Hepatocyte (in vitro differentiated cells): ENCODE results near the gene FBXL2. TPM values are rescaled to one million over a fixed set of nuclear protein-coding genes. Genes with fewer than 3 reads are reported as not detected.

ENCODE experiments used
- DNase-seq: peaks from one replicate; pipeline ENCODE4 v3.0.0-alpha.2; 2016; ENCODE audit warnings: low spot score
- H2AFZ ChIP-seq: fragments of 200-600 bp; sonication (generic); 2 replicates; pipeline ENCODE4 v1.6.0; 2016; ENCODE audit warnings: antibody characterized with exemption, mild to moderate bottlenecking
- H3K27ac ChIP-seq: fragments of 200-600 bp; sonication (generic); 2 replicates; pipeline ENCODE4 v1.5.1; 2016; ENCODE audit warnings: mild to moderate bottlenecking
- H3K27me3 ChIP-seq: fragments of 200-600 bp; sonication (generic); 2 replicates; pipeline ENCODE4 v1.6.1; 2016
- H3K36me3 ChIP-seq: fragments of 200-600 bp; sonication (generic); replicated peaks from 2 replicates; pipeline ENCODE4 v1.5.1; 2016; ENCODE audit warnings: low read depth; ENCODE audit not compliant: insufficient read depth
- H3K4me1 ChIP-seq: fragments of 200-600 bp; sonication (generic); 2 replicates; pipeline ENCODE4 v1.5.1; 2016; ENCODE audit warnings: mild to moderate bottlenecking, moderate library complexity; ENCODE audit not compliant: insufficient read depth
- H3K4me2 ChIP-seq: fragments of 200-600 bp; sonication (generic); 2 replicates; pipeline ENCODE4 v1.6.0; 2016
- H3K4me3 ChIP-seq: fragments of 200-600 bp; sonication (generic); 2 replicates; pipeline ENCODE4 v1.5.1; 2016; ENCODE audit warnings: mild to moderate bottlenecking
- H3K79me2 ChIP-seq: fragments of 200-600 bp; sonication (generic); 2 replicates; pipeline ENCODE4 v1.6.0; 2017; ENCODE audit warnings: mild to moderate bottlenecking
- H3K9me2 ChIP-seq: fragments of 200-600 bp; sonication (generic); replicated peaks from 2 replicates; pipeline ENCODE4 v1.6.0; 2017; ENCODE audit warnings: mild to moderate bottlenecking; ENCODE audit not compliant: insufficient read depth
- H3K9me3 ChIP-seq: fragments of 200-600 bp; sonication (generic); 2 replicates; pipeline ENCODE4 v1.5.1; 2016; ENCODE audit warnings: low read depth, mild to moderate bottlenecking
- H4K20me1 ChIP-seq: fragments of 200-600 bp; sonication (generic); 2 replicates; pipeline ENCODE4 v1.6.0; 2016; ENCODE audit warnings: mild to moderate bottlenecking; ENCODE audit not compliant: insufficient read depth, poor library complexity, severe bottlenecking
- EZH2 ChIP-seq: fragments of 200-600 bp; sonication (generic); IDR thresholded peaks from 2 replicates; pipeline ENCODE4 v1.6.1; 2016; ENCODE audit warnings: antibody characterized with exemption, mild to moderate bottlenecking, borderline replicate concordance
- EZH2phosphoT487 ChIP-seq: fragments of 200-600 bp; sonication (generic); IDR thresholded peaks from one replicate; pipeline ENCODE4 v1.6.1; 2018; ENCODE audit warnings: antibody characterized with exemption, mild to moderate bottlenecking, low read depth, moderate library complexity; ENCODE audit not compliant: unreplicated experiment, severe bottlenecking
- WGBS: methylation state at CpG from one replicate; pipeline ENCODE4 v1.1.6; 2016; ENCODE audit warnings: low lambda C conversion rate; ENCODE audit errors: missing lambda C conversion rate; 5-methylcytosine and 5-hydroxymethylcytosine counted together
- polyA plus RNA-seq: library from polyadenylated mRNA; unstranded; fragments of >200 nt; fragmentation: Nextera tagmentation; extraction: Ambion mirVana; gene quantifications from 2 replicates; pipeline ENCODE4 v1.2.1, GENCODE V29; 2016
- total RNA-seq: library from RNA; depleted of rRNA; stranded (reverse); fragments of >200 nt; gene quantifications from 2 replicates; pipeline ENCODE4 v1.2.3, GENCODE V29; 2014
- TF ChIP-seq, protein P1 (sequence below): fragments of 200-600 bp; sonication (generic); IDR thresholded peaks from 2 replicates; pipeline ENCODE4 v1.5.1; 2016; ENCODE audit warnings: antibody characterized with exemption, mild to moderate bottlenecking; ENCODE audit not compliant: poor library complexity

Gene FBXL2
- total and polyA plus RNA-seq, 2 experiments from 2014 or later, result 15.6 to 15.7 TPM

DNA sequence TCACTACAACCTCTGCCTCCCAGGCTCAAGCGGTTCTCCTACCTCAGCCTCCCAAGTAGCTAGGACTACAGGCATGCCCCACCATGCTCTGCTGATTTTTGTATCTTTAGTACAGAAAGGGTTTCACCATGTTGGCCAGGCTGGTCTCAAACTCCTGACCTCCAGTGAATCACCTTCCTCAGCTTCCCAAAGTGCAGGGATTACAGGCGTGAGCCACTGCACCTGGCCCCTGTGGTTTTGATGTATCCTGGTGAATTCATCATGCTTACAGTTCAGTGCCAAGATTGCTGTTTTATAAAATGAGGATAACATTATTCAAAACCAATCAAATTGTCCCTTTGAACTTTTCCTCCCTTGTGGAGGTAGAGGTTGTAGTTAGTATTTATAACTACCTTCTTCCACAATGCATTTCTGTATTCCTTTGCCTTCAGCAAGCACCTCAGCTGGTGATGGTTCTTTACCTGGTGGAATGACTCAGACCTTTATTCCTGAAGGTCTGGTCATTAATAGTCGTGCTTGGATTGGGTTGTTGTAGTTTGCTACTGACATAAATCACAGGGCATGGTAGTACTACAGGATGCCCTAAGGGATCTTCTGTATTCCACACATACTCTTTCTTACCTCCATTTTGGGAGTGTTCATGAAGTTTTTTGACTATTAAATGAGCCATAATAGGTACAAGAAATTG is 86.0 kb downstream of the FBXL2 start:
- 86% methylated on average over 3 of the region's 3 CpGs for WGBS
- no peaks in the 10 kb centered on the region for H3K9me3 ChIP-seq
- H2AFZ ChIP-seq, result no peak overlapping the region
- H3K4me2 ChIP-seq, result no peak overlapping the region
- H3K9me2 ChIP-seq, result no peaks in the 10 kb centered on the region
- H3K79me2 ChIP-seq, result no peaks in the 10 kb centered on the region
- no peak overlapping the region for H3K27ac ChIP-seq
- TF ChIP-seq EZH2, result no peak
- no peak for TF ChIP-seq EZH2phosphoT487
- TF ChIP-seq, protein P1, sequence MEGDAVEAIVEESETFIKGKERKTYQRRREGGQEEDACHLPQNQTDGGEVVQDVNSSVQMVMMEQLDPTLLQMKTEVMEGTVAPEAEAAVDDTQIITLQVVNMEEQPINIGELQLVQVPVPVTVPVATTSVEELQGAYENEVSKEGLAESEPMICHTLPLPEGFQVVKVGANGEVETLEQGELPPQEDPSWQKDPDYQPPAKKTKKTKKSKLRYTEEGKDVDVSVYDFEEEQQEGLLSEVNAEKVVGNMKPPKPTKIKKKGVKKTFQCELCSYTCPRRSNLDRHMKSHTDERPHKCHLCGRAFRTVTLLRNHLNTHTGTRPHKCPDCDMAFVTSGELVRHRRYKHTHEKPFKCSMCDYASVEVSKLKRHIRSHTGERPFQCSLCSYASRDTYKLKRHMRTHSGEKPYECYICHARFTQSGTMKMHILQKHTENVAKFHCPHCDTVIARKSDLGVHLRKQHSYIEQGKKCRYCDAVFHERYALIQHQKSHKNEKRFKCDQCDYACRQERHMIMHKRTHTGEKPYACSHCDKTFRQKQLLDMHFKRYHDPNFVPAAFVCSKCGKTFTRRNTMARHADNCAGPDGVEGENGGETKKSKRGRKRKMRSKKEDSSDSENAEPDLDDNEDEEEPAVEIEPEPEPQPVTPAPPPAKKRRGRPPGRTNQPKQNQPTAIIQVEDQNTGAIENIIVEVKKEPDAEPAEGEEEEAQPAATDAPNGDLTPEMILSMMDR, result no peak
- no peaks in the 10 kb centered on the region for H4K20me1 ChIP-seq
- DNase-seq, result no peak
- H3K36me3 ChIP-seq, result no peaks in the 10 kb centered on the region
- peaks cover 6% of the 10 kb centered on the region for H3K4me1 ChIP-seq
- no peaks in the 10 kb centered on the region for H3K27me3 ChIP-seq
- no peak overlapping the region for H3K4me3 ChIP-seq

DNA sequence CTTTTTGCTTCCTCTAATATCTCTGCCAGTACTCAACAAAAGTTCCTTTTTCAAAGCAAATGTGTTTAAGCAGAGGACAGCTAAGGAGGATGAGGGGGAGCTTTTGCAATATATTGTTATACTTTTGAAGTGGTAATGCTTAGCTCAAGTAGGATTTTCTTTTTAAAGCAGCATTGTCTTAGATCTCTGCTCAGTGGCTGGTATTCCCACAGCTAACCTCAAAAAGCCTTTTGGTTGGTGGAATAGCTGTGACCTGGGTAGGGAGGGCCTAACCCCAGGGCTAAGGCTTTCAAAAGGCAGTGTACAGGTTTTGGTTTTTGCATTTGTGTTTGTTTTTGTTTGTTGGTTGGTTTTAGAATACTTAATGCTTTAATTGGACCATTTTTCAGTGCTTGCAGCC is 86.8 kb downstream of the FBXL2 start:
- no peak for DNase-seq
- H3K4me2 ChIP-seq, result no peak overlapping the region
- H3K4me1 ChIP-seq, result peaks cover 6% of the 10 kb centered on the region
- H3K36me3 ChIP-seq, result no peaks in the 10 kb centered on the region
- H3K27ac ChIP-seq, result no peak overlapping the region
- H2AFZ ChIP-seq, result no peak overlapping the region
- H3K27me3 ChIP-seq, result no peaks in the 10 kb centered on the region
- H3K4me3 ChIP-seq, result no peak overlapping the region
- TF ChIP-seq EZH2phosphoT487 (no peak), EZH2 (no peak)
- TF ChIP-seq, protein P1, result no peak
- H3K9me2 ChIP-seq, result no peaks in the 10 kb centered on the region
- no peaks in the 10 kb centered on the region for H4K20me1 ChIP-seq
- no peaks in the 10 kb centered on the region for H3K9me3 ChIP-seq
- H3K79me2 ChIP-seq, result no peaks in the 10 kb centered on the region

DNA sequence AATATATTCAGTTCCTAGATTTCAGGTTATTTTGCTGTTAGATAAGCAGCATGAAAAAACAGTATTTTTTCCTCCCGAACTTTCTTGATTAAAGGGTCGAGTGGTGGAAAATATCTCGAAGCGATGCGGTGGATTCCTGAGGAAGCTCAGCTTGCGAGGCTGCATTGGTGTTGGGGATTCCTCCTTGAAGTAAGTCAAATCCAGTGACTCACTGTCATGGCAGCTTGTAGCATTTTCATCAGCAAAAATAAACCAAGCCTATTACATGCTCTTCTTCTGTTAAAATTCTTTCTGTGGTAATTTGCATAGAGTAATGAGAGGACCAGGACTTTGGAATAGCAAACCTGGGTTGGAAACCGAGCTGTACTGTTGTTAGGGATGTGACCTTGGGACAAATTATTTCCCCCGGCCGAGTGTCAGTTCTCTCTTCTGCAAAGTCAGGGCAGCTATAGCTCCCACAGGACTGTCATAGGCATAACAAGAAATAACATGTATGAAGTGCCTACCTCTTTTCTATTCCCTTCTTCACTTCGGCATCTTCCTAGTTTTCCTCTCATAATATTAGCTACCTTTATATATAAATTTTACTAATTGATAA is 87.4 kb downstream of the FBXL2 start:
- Histone ChIP-seq H3K27me3 (no peaks in the 10 kb centered on the region), H3K9me2 (no peaks in the 10 kb centered on the region), H3K4me1 (peaks cover 6% of the 10 kb centered on the region), H3K36me3 (no peaks in the 10 kb centered on the region), H3K9me3 (no peaks in the 10 kb centered on the region), H3K27ac (no peak overlapping the region), H3K4me3 (no peak overlapping the region), H2AFZ (no peak overlapping the region), H3K4me2 (no peak overlapping the region), H4K20me1 (no peaks in the 10 kb centered on the region), H3K79me2 (no peaks in the 10 kb centered on the region)
- DNase-seq, result no peak
- WGBS, result 88% methylated on average over 10 of the region's 10 CpGs
- TF ChIP-seq EZH2 (no peak), EZH2phosphoT487 (no peak)
- TF ChIP-seq, protein P1, result no peak
